HAP-1 (cell line): Measurements from ENCODE around the gene MRPL33.

Source experiments
- DNase-seq, 2 experiments: peaks; one replicate each; pipeline ENCODE4 v3.0.0-alpha.2; 2016 to 2020; ENCODE audit warnings: low spot score in 2 of 2
- H3K27me3 ChIP-seq: fragments of 250-450 bp; sonication (Bioruptor Pico); 2 replicates; pipeline ENCODE4 v1.5.1; 2020; ENCODE audit warnings: low read depth, mild to moderate bottlenecking, moderate library complexity
- H3K36me3 ChIP-seq: fragments of 250-450 bp; sonication (Bioruptor Pico); replicated peaks from 2 replicates; pipeline ENCODE4 v1.5.1; 2020; ENCODE audit warnings: mild to moderate bottlenecking
- H3K4me1 ChIP-seq: fragments of 250-450 bp; sonication (Bioruptor Pico); 2 replicates; pipeline ENCODE4 v1.5.1; 2020; ENCODE audit warnings: mild to moderate bottlenecking
- H3K4me3 ChIP-seq: fragments of 250-450 bp; sonication (Bioruptor Pico); 2 replicates; pipeline ENCODE4 v1.5.1; 2020; ENCODE audit warnings: mild to moderate bottlenecking, moderate library complexity
- H3K9me3 ChIP-seq: fragments of 250-450 bp; sonication (Bioruptor Pico); 2 replicates; pipeline ENCODE4 v1.5.1; 2020; ENCODE audit warnings: mild to moderate bottlenecking, moderate library complexity
- in situ Hi-C: fragments of 300-500 bp; cut with MboI; formaldehyde crosslinking; loops from 3 replicates; pipeline ENCODE4 v1.14.3; 2020; ENCODE audit warnings: low sequenced_read_pairs, inconsistent platforms, mixed read lengths

The MRPL33 gene

DNA sequence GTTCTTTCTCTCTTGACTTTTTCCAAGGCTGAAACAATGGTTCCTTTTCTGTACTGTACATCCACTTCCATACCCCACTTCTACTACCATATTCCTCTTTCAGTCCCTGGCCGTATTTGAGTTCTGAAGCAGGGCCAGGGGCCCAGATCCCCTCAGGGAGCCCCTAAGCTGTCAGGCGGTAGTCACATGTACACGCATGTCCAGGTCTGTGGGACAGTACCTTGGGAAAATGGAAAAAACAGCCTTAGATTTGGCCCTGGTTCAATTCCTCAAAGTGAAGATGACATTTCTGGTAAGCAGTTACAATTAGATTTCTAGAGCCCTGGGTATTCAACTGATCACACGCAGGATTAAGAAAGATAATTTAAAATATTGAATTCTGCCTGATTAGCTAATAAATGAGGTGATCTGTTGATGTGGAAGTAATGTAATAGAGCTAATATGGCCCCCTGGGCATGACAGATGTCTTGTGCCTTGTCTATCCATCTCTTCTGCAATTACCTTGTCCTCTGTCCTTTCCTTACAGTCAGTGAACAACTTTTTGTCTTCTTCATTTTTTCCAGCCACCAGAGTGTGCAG lies 44.4 kb downstream of the MRPL33 start:
- Histone ChIP-seq H3K4me3 (no peak overlapping the region), H3K4me1 (no peaks in the 10 kb centered on the region), H3K27me3 (peaks cover 8% of the 10 kb centered on the region), H3K9me3 (no peaks in the 10 kb centered on the region), H3K36me3 (no peaks in the 10 kb centered on the region)
- in situ Hi-C loops, result no loop called here
- DNase-seq, result no peak

- Histone ChIP-seq H3K4me3 (no peak overlapping the region), H3K36me3 (no peaks in the 10 kb centered on the region), H3K27me3 (peaks cover 3% of the 10 kb centered on the region; the same call in 1 of the 2 replicates), H3K4me1 (no peaks in the 10 kb centered on the region), H3K9me3 (no peaks in the 10 kb centered on the region)
- DNase-seq, result no peak
- in situ Hi-C loops, result no loop called here
These were observed 50.5 kb downstream of the MRPL33 start for GRCh38 chr2:27822049-27822448.

GRCh38 chr2:27823135-27823534 lies 51.6 kb downstream of the MRPL33 start:
- Histone ChIP-seq H3K4me1 (no peaks in the 10 kb centered on the region), H3K4me3 (no peak overlapping the region)
- DNase-seq, result no peak

DNA sequence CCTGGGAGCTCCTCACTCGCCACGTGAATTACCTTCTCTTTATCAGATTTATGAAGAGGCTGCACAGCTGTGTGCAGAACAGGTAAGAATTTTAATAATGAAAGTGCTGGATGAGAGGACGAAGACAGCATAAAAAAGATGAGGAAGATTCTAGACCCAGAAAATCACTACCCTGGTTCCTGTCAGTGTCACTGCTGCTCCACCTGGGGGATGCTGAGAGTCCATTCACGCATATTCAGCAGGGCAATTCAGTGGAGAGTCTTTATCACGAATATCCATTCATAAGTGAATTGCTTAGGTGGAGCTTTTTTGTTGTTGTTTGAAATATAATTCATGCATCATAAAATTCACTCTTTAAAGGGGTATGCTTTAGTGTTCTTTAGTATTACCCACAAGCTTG lies 52.0 kb downstream of the MRPL33 start:
- Histone ChIP-seq H3K4me3 (no peak overlapping the region), H3K36me3 (no peaks in the 10 kb centered on the region), H3K4me1 (no peaks in the 10 kb centered on the region), H3K9me3 (no peaks in the 10 kb centered on the region), H3K27me3 (peaks cover 3% of the 10 kb centered on the region; the same call in 1 of the 2 replicates)
- DNase-seq, result no peak
- in situ Hi-C loops, result no loop called here

More at GRCh38 chr2:27823135-27823534, 51.6 kb downstream of the MRPL33 start:
- peaks cover 3% of the 10 kb centered on the region; the same call in 1 of the 2 replicates for H3K27me3 ChIP-seq
- in situ Hi-C loops, result no loop called here
- H3K36me3 ChIP-seq, result no peaks in the 10 kb centered on the region
- no peaks in the 10 kb centered on the region for H3K9me3 ChIP-seq

DNA sequence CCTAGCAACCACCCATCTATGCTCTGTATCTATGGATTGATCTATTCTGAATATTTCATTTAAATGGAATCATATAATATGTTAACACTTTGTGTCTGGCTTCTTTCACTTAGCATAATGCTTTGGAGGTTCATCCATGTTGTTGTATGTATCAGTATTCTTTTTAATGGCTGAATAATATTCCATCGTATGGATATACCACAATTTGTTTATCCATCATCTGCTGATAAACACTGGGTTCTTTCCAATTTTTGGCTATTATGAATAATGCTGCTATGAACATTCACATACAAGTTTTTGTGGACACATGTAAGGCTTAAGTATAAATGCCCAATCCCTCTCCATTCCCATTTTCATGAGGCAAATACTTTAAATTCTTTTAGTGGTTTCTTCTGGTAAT lies 52.9 kb downstream of the MRPL33 start:
- DNase-seq, result no peak

DNA sequence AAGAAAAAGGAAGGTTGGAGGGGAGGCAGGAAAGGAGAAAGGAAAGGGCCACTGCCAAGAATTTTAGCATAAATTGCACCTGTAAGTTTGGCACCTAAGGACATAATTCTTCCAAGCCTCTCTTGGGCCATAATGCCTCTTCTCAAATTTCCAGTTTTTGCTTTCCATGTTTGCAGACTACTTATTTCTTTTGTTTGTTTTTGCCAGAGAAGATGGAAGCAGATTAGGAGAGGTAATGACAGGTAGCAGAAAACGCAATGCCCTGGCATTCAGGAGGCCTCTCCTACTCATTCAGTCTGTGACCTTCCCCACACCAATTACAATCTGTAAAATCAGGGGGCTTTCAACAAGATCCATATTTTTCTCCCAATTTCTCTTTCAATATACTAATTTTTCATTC lies 56.8 kb downstream of the MRPL33 start:
- H3K27me3 ChIP-seq, result peaks cover 3% of the 10 kb centered on the region; the same call in 1 of the 2 replicates
- H3K4me1 ChIP-seq, result no peaks in the 10 kb centered on the region; the same call in 1 of the 2 replicates
- DNase-seq, result no peak
- H3K4me3 ChIP-seq, result no peak overlapping the region
- in situ Hi-C loops, result no loop called here
- H3K9me3 ChIP-seq, result no peaks in the 10 kb centered on the region
- H3K36me3 ChIP-seq, result no peaks in the 10 kb centered on the region

More for the DNA sequence above, 52.9 kb downstream of the MRPL33 start:
- Histone ChIP-seq H3K27me3 (peaks cover 3% of the 10 kb centered on the region; the same call in 1 of the 2 replicates), H3K4me1 (no peaks in the 10 kb centered on the region), H3K36me3 (no peaks in the 10 kb centered on the region), H3K9me3 (no peaks in the 10 kb centered on the region), H3K4me3 (no peak overlapping the region)
- in situ Hi-C loops, result no loop called here
